Neural cell (in vitro differentiated cells): ENCODE results near the gene FAM210B.

ENCODE experiments used
- EP300 ChIP-seq: fragments of 450-650 bp; conservative IDR thresholded peaks from 2 replicates; pipeline ENCODE4 v1.6.1; 2014; ENCODE audit warnings: antibody characterized with exemption, mild to moderate bottlenecking, moderate library complexity; ENCODE audit not compliant: poor library complexity, severe bottlenecking
- EZH2 ChIP-seq: fragments of 200-600, 300-800 bp; shearing (Covaris generic), sonication (generic); IDR thresholded peaks from 2 replicates; pipeline ENCODE4 v1.6.1; 2014; ENCODE audit warnings: antibody characterized with exemption, low read length, borderline replicate concordance, mild to moderate bottlenecking; ENCODE audit not compliant: insufficient read depth, poor library complexity, severe bottlenecking
- MXI1 ChIP-seq: fragments of 450-650 bp; conservative IDR thresholded peaks from 2 replicates; pipeline ENCODE4 v1.6.1; 2014; ENCODE audit warnings: antibody characterized with exemption, mild to moderate bottlenecking; ENCODE audit not compliant: poor library complexity, severe bottlenecking
- POLR2AphosphoS5 ChIP-seq: IDR thresholded peaks from 2 replicates; pipeline ENCODE4 v1.6.1; 2012
- SMC3 ChIP-seq: fragments of 450-650 bp; conservative IDR thresholded peaks from 2 replicates; pipeline ENCODE4 v1.6.1; 2014; ENCODE audit warnings: antibody characterized with exemption, mild to moderate bottlenecking, moderate library complexity; ENCODE audit not compliant: poor library complexity
- TAF1 ChIP-seq: IDR thresholded peaks from 2 replicates; pipeline ENCODE4 v1.6.1; 2012; ENCODE audit warnings: low read depth
- TF ChIP-seq, protein P1 (sequence below): fragments of 450-650 bp; IDR thresholded peaks from 2 replicates; pipeline ENCODE4 v1.5.1; 2014; ENCODE audit warnings: antibody characterized with exemption, mild to moderate bottlenecking, moderate library complexity; ENCODE audit not compliant: poor library complexity, severe bottlenecking

DNA sequence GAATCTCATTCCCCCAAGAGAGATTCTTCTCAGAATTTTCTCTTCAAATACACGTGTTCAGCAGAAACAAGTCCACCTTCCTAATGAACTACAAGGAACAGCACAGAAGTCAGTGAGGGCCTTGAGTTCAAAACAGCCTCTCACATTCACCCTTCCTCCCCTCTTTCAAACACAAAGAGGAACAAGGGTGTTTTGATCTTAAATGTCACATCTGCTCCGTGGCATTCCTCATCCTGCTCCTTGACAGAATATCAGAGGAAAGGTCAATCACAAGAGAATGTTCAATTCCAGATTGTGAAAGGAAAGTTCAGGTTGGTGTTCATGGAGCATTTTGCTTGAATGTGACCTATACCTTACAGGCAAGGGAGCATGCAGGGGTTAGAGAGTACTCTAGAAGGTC is 35.6 kb upstream of the FAM210B start:
- TF ChIP-seq, protein P1, sequence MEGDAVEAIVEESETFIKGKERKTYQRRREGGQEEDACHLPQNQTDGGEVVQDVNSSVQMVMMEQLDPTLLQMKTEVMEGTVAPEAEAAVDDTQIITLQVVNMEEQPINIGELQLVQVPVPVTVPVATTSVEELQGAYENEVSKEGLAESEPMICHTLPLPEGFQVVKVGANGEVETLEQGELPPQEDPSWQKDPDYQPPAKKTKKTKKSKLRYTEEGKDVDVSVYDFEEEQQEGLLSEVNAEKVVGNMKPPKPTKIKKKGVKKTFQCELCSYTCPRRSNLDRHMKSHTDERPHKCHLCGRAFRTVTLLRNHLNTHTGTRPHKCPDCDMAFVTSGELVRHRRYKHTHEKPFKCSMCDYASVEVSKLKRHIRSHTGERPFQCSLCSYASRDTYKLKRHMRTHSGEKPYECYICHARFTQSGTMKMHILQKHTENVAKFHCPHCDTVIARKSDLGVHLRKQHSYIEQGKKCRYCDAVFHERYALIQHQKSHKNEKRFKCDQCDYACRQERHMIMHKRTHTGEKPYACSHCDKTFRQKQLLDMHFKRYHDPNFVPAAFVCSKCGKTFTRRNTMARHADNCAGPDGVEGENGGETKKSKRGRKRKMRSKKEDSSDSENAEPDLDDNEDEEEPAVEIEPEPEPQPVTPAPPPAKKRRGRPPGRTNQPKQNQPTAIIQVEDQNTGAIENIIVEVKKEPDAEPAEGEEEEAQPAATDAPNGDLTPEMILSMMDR, result no peak
- TF ChIP-seq MXI1 (no peak), EP300 (no peak), SMC3 (no peak), TAF1 (no peak), EZH2 (no peak), POLR2AphosphoS5 (no peak)
